Superior temporal gyrus (tissue), 1 donor: ENCODE results near the gene TFCP2.

Experiments
- DNase-seq: peaks from one replicate; pipeline ENCODE4 v3.0.0-alpha.2; 2016; ENCODE audit errors: extremely low spot score

Gene TFCP2

DNA sequence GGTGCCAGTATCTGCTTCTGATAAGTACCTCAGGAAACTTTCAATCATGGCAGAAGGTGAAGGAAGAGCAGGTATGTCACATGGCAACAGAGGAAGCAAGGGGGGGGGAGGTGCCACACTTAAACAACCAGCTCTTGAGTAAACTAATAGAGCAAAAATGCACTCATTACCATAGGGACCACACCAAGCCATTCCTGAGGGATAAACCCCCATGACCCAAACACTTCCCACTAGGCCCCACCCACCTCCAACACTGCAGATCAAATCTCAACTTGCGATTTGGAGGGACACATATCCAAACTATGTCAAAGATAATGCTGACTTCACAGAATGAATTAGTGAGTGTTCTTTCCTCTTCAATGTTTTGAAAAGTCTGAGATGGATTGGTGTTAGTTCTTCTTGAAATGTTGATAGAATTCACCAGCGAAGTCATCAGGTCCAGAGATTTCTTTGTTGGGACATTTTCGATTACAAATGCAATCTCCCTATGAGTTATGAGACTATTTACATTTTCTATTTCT lies 16.6 kb downstream of the TFCP2 start:
- DNase-seq: no peak

DNA sequence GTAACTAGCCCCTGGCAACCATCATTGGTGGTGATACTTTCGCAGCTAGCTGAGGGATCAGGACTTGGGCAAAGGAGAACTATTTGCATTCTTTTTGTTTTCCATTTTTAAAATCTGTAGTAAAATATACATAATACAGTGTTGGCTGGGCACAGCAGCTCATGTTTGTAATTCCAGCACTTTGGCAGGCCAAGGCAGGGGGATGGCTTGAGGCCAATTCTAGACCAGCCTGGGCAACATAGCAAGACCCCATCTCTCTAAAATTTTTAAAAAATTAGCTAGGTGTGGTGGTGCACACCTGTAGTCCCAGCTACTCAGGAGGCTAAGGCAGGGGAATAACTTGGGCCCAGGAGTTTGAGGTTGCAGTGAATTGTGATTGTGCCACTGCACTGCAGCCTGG lies 20.0 kb downstream of the TFCP2 start:
- no peak for DNase-seq

DNA sequence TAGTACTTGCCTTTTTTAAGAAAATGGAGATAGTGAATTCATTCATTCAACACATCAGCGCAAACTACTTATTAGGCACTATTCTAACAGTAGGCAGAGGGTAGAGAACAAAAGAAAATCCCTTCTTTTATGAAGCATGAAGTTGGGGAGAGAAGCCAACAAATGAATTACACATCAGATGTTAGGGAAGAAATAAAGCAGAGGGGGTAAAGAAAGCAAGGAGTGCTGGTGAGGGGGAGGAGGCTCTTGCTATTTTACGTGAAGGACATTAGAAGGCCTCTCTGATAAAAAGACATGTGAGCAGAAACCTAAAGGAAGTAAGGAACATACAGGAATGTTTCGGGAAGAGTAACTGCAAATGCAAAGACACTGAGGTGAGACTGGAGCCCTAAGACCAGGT lies 22.2 kb downstream of the TFCP2 start:
- no peak for DNase-seq

DNA sequence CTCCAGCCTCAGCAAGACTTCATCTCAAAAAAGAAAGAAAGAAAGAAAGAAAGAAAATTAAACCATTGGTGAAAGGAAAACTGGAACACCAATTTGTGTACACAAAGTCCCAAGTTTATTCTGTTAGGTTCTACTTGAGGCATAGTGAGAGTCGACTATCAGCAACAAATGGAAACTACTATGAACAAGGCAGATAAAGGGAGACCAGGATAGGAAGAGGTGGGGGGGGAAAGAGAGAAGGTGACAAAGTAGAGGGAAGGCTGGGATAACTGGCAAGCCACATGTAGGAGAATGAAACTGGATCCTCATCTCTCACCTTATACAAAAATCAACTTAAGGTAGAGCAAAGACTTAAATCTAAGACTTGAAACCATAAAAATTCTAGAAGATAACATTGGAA lies 25.6 kb downstream of the TFCP2 start:
- DNase-seq: no peak

DNA sequence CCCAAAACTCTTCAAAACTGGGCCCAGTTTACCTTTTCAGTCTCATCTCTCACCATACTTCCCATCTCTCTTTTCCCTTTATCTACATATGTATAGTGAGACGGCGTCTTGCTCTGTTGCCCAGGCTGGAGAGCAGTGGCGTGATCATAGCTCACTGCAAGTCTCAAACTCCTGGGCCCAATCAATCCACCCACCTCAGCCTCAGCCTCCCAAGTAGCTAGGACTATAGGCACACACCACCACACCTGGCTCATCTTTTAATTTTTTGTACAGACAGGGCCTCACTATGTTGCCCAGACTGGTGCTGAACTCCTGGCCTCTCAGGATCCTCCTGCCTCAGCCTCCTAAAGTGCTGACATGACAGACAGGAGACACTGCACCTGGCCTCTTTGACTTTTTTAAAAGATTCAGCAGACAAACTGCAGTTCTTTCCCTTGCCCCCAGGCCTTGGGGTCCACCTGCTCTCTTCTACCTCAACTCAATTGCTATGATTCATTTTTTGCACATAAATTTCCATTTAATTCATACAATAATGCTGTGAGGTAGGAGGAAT lies 33.6 kb downstream of the TFCP2 start:
- no peak for DNase-seq

DNA sequence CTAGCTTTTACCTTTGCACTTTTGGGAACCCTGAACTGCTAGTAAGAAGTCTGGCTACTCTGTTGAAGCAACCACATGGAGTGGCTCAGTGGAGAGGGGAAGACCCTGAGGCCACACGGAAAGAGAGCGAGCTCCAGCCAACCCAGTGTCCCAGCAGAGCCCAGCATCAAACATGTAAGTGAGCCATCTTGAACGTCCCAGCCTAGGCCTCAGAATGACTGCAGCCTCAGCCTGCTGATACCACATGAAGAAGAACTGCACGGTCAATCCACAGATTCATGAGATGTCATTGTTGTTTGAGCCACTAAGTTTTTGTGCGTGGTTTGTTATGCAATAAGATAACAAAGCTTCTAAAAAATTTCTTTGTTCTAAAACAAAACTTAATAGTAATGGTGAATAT lies 40.2 kb downstream of the TFCP2 start:
- no peak for DNase-seq

DNA sequence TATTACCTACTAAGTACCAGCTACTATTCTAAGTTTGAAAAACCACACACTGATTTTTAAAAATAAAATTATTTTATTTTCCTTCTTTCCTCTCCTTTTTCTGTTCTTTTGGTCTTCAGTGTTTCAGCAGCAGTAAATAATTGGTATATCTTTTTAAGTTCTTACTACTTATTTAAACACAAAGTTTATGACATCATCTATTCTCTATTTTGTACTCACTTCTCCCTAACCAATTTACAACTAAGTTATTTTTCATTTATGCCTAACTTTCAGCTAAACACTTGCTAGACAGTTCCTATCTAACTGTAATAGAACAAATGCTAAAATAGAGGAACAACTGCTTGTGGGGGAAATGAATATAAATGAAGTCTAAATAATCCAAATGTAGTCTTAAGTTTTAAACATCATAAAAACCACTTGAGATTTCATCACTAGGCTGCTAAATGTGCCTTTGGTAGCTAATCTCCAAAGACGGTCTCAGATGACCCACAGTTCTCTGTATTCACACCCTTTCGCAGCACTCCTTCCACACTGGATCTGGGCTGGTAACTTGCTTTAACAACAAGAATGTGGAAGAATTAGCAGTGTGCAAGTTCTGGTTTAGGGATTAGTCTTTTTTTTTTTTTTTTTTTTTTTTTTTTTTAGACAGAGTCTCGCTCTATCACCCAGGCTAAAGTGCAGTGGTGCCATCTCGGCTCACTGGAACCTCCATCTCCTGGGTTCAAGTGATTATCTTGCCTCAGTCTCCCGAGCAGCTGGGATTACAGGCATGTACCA lies 41.0 kb downstream of the TFCP2 start:
- DNase-seq: no peak

DNA sequence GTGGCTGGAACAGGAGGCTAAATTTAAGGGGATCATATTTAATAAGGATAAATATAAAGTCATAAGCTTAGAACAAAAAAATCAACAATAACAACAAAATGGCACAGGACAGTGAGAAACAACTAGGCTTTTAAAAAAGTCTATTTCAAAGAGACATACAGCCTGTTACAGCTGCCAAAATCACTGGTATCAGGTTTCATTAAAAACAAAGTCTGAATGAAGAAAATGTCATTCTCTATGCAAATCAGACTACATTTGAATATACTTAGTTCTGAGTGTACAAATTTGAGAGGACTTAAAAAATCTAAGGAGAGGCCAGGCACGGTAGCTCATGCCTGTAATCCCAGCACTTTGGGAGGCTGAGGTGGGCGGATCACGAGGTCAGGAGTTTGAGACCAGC lies 44.0 kb downstream of the TFCP2 start:
- DNase-seq: no peak

DNA sequence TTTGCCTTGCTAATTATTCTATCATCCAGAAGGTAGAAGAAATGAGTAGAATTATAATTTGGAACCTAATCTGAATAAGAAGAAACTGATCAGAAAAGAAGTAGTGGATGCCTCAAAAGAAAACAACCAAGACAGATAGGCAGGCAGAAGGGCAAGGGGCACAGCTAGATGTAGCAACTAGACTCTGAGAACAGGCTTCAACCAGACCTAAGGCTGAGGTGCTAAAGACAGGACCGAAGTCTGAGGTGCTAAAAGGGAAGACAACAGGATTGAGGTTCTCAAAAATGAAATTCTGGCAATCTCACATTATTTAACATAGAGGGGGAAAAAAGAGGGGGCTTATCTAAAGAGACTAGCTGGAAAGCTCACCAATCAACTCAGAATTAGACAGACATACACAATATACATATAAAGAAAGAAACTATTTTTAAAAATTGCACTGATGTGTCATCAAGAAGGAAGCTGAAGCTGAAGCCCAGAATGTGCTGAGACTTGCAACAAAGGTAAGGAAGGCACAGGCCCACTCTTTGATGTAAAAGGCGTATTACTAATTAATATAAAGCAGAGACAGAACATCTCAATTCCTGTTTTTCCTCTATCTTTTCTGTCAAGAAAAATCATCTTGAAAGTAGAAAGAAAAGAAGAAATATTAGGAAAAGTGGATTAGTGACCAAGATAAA lies 45.7 kb downstream of the TFCP2 start:
- no peak for DNase-seq

DNA sequence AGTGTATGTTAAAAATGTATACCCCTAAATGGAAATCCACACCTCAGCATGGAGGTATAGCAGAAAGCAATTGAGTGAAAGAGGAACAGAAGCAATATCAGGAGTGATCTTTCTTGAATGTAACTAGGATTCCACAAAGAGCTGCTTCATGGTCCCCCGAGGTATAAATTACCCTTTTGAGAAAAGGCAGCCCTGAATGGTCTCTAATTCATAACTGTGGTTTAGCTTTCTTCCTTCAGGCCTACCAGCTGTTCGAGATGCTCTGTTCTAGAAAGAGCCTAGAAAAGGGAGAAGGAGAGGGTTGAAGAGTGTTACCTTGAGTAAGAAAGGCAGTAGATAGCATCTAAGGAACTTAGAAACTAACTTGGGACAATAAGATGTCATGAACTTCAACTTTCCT lies 46.6 kb downstream of the TFCP2 start:
- DNase-seq: no peak

DNA sequence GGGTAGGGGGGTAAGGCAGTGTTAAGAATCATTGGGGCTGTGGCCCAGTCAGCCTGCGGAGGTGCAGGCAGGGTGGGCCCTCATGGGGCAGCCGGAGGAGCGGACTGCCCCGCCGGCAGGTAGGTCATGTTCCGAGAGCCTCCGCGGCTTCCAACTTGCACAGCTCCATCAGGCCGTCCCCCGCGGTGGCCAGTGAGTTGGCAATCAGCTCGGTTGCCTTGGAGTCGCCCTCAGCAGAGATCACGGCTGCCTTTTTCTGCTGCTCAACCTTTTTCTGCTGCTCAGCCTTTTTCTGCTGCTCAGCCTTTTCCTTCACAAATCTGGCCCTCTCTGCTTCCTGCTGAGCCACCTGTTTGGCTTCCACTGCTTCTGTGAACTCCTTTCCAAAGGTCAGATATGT lies 48.4 kb downstream of the TFCP2 start:
- DNase-seq: no peak

DNA sequence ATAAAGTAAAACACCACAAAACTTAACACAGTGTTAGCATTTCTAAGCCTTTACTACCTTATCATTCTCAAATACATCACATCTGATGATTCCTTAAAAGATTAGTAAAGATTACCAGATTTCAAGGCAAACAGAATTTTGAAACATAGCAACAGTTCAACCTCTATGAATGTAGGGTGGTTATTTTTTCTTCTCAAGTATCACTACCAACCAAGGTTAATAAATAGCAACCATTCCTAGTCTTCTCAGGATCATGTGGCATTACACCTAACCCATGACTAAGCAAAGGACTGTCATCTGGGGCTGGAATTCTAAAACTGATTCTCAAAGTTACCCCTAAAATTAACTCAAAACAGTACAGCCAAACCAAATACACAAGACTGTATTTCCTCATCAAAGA lies 50.1 kb downstream of the TFCP2 start:
- no peak for DNase-seq

DNA sequence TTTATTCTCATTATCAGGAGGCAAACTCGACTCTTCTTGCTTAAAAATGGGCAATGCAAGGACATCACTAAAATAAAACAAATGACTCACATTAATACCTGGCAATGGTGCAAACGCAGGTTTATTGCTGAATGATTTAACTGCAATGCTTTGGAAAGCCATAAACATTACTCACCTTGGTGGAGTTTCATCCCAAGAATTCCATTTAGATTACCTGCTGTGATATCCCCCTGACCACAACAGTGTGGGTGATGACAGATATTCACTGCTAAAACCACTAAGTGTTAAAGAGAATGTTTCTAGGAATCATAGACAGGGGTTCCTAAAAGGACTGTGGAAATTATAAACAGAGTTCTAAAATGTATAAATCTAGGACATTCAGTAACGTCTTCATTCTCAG lies 54.2 kb downstream of the TFCP2 start:
- DNase-seq: no peak

DNA sequence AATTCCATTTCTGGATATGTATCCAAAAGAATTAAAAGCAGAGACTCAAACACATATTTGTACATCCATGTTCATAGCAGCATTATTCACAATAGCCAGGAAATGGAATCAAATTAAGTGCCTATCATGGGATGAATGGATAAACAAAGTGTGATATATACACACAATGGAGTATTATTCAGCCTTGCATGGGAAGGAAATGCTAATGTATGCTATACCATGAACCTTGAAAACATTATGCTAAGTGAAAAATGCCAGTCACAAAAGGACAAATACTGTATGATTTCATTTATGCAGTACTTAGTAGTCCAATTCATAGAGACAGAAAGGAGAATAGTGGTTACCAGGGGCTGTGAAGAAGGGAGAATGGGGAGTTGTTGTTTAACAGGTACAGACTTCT lies 57.4 kb downstream of the TFCP2 start:
- DNase-seq: no peak

DNA sequence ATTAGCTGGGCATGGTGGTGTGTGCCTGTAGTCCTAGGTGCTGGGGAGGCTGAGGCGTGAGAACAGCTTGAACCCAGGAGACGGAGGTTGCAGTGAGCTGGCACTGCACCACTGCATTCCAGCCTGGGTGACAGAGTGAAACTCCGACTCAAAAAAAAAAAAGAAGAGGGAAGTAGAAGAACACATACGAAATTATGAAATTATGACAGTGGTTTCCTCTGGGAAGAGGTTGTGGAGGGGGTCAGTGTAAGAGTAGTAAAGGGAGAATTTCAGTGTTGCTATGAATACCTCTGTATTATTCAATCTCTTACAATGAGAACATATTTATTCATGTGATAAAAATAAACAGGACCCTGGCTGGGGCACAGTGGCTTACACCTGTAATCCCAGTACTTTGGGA lies 64.8 kb downstream of the TFCP2 start:
- DNase-seq: no peak

DNA sequence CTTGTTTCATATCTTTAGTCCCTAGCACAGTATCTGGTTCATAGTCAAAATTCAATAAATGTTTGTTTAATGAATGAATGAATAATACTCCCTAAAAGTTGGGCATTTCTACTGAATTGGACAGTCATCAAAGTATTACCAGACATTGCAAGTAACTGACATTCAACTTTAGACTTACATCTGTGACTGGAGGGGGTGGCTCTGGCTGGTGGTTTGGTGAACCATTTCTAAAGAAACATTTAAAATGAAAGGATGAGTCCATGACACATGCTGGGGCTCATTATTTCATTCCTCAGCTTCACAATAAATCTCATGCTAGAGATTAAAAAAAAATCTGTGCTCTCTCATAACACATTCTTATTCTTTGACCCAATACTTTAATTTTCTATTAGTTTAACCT lies 69.0 kb downstream of the TFCP2 start:
- no peak for DNase-seq

DNA sequence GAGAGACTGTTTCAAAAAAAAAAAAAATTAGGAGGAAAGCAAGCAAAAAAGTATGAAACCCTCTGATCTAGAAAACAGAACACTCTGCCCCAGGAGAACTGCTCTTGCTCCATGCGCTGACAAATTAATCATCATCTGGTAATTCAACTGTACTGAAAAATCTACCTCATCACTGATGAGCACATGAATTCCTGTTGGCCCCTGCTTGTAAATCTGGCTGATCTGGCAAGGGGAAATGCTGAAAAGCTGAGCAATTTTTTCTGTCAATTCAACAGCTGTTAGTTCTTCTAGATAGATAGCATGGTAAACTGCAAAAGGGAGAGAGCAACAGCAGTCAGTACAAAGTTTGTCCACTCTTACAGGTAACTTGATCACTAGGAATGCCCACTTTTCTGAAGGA lies 74.3 kb downstream of the TFCP2 start:
- DNase-seq: no peak

DNA sequence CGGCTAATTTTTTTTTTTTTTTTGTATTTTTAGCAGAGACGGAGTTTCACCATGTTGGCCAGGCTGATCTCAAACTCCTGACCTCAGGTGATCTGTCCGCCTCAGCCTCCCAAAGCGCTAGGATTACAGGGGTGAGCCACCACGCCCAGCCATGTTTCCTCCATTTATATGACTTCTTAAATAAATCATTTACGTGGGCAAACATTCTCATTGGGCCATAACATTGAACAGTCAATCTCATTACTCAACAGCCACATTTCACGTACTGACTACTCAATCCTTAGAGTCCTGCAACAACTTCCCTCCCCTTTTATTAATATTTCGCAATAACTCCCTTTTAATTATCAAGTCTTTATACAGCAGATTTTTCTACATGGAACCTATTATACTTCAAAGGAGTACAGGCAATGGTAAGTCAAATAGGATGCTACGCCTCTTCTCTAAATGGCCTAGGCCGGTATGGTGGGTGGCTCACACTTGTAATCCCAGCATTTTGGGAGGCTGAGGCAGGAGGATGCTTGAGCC lies 82.2 kb downstream of the TFCP2 start:
- no peak for DNase-seq

DNA sequence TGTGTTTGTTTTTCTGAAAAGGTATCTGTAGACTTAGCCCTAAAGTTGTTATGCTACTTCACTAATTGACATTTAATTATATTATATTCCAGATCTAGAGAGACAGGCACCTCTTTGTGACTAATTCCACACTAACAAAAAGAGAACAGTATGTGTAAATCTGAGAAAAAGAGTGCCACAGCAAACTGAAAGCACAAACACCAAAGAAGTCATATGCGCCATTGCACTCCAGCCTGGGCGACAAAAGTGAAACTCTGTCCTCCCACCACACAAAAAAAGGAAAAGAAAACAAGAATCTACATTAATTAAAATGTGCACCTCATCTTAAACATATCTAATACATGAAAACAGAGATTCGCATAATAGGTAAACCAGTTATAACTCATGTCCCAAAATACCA lies 85.1 kb downstream of the TFCP2 start:
- DNase-seq: no peak

DNA sequence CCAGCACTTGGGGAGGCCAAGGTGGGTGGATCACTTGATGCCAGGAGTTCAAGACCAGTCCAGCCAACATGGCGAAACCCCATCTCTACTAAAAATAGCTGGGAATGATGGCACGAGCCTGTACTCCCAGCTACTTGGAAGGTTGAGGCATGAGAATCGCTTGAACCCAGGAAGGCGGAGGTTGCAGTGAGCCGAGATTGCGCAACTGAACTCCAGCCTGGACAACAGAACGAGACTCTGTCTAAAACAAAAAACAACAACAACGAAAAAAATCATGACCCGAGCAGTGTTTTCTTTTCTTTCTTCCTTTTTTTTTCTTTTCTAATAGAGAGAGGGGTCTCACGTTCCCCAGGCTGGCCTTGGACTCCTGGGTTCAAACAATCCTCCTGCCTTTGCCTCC lies 86.0 kb downstream of the TFCP2 start:
- no peak for DNase-seq

DNA sequence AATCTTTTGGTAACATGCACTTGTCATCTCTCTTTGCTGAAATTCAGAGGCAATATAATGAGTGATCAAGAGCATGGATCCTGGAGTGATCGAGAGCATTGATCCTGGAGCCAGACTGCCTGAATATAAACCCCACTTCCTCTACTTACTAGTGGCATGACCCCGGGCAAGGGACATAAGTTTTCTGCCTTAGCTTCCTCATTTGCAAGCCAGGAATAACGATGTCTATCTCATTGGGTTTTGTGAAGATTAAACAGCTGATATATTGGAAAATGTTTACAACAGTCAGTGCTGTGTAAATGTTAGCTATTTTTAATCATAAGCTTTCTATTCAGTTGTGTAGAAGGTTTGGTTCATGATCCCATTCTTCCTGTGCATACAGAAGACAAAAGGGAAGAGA lies 87.2 kb downstream of the TFCP2 start:
- DNase-seq: no peak

DNA sequence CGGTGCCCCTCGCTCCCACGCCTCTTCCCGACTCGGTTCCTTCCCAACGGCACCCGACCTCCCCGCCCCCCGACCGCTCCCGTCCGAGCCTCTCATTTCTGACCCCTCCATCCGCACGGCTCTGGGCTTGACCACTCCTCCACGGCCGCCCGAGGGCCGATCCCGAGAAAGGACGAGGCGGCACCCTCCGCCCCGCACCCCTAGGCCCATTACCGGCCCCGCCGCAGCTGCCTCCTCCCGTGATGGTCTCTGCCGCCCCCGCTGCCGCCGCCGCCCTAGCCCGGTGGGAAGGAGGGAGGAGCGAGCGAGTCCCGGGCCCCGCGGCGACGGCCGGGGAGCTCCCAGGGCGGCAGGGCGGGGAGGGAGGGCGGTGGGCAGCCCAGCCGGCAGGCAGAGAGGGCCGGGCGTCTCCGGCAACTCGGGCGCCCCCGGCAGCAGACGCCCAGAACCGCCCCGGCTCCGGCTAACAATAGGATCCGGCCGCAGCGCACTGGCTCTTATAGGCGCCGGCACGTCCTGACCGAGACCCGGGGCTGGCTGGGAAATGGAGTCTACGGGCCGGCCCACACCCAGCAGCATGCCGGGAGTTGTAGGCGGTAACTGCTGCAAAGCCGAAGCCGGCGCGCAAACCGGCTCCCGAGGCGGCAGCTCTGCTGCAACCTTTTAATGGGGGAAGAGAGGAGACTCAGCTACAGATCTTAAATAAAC lies 89.7 kb downstream of the TFCP2 start, which contains the start of gene CSRNP2:
Gene CSRNP2 (minus strand): TSS at position 471 of the 708 bp plus-strand sequence. CDS start 7,035 bp downstream, outside the sequence.
- peak; percentile 96 for DNase-seq
